Lower leg skin (tissue), 4 donors: ENCODE results near the gene TBXT. TPM values are rescaled to one million over a fixed set of nuclear protein-coding genes. Genes with fewer than 3 reads are reported as not detected.
"Not testable (repeated sequence)": the region's sequence is repeated elsewhere in the genome, so short reads cannot be mapped to it uniquely, and the experiment has no call there.

Experiments
- DNase-seq, 2 donors: peaks; one replicate each; pipeline ENCODE4 v3.0.0-alpha.2; 2019; ENCODE audit warnings: low spot score in 2 of 2
- H3K4me3 ChIP-seq: fragments of 200-600 bp; sonication (generic); 2 replicates; pipeline ENCODE4 v1.5.1; 2017; ENCODE audit warnings: mild to moderate bottlenecking, low read depth; ENCODE audit not compliant: poor library complexity, severe bottlenecking
- POLR2A ChIP-seq, 2 donors: fragments of 450-650 bp; IDR thresholded peaks; one replicate each; pipeline ENCODE4 v1.6.1; 2016 to 2017; ENCODE audit warnings: antibody characterized with exemption in 2 of 2, mild to moderate bottlenecking in 1 of 2, moderate library complexity in 1 of 2
- WGBS, 2 donors: methylation state at CpG; one replicate each; pipeline ENCODE4 v1.1.5; 2018; 5-methylcytosine and 5-hydroxymethylcytosine counted together
- intact Hi-C: fragments of 100-400 bp; cut with DNase I; formaldehyde crosslinking; loops from one replicate; pipeline ENCODE4 v1.15.0; 2023; ENCODE audit warnings: low total_unique reads
- total RNA-seq, 4 donors: library from RNA; depleted of rRNA; stranded (reverse); fragments of >200 nt; gene quantifications; one replicate each; pipeline ENCODE4 v1.1.0, GENCODE V29; 2016
- TF ChIP-seq, protein P1 (sequence below), 3 donors: fragments of 450-650 bp; IDR thresholded peaks; one replicate each; pipeline ENCODE4 v1.5.1; 2016; ENCODE audit warnings: antibody characterized with exemption in 3 of 3, mild to moderate bottlenecking in 3 of 3, moderate library complexity in 2 of 3

The TBXT gene
- total RNA-seq, 4 donors from 2014 or later, result not detected

DNA sequence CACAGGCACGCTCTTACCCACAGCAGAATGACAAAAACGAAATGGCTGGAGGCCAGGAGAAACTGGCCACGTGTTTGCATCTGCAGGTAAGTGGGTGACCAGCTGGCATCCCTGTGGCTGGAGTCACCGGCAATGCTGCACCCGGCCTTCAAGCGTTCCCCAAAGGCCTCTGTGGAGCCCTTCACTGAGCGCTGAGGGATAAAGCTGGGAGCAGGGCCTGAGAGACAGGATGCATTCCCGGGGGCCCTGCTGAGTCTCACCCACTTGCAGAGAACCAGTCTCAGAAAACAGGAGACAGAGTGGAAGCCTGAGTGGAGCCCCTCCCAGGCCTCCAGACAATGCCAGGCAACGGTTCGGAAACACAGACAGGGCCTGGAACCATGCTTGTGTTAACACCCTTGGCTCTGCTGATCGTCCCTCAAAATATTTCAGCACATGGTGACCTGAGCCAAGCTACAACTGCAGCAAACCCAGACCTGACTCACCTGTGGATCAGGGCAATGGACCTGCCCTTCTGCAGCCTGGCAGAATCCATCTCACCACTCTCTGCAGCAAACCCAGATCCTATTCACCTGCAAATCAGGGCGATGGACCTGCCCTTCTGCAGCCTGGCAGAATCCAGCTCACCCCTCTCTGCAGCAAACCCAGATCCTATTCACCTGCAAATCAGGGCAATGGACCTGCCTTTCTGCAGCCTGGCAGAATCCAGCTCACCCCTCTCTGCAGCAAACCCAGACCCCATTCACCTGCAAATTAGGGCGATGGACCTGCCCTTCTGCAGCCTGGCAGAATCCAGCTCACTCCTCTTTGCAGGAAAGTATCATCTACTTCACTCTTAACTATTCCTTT is 39.8 kb downstream of the TBXT start:
- intact Hi-C loops, result no loop called here
- H3K4me3 ChIP-seq, result no peak overlapping the region
- DNase-seq, result no peak
- no peak for TF ChIP-seq POLR2A (IDR thresholded peaks at IDR 0.05)
- TF ChIP-seq, protein P1, sequence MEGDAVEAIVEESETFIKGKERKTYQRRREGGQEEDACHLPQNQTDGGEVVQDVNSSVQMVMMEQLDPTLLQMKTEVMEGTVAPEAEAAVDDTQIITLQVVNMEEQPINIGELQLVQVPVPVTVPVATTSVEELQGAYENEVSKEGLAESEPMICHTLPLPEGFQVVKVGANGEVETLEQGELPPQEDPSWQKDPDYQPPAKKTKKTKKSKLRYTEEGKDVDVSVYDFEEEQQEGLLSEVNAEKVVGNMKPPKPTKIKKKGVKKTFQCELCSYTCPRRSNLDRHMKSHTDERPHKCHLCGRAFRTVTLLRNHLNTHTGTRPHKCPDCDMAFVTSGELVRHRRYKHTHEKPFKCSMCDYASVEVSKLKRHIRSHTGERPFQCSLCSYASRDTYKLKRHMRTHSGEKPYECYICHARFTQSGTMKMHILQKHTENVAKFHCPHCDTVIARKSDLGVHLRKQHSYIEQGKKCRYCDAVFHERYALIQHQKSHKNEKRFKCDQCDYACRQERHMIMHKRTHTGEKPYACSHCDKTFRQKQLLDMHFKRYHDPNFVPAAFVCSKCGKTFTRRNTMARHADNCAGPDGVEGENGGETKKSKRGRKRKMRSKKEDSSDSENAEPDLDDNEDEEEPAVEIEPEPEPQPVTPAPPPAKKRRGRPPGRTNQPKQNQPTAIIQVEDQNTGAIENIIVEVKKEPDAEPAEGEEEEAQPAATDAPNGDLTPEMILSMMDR (IDR thresholded peaks at IDR 0.05), result no peak
- 67 to 76% methylated on average over 13 of the region's 13 CpGs for WGBS, 2 donors

DNA sequence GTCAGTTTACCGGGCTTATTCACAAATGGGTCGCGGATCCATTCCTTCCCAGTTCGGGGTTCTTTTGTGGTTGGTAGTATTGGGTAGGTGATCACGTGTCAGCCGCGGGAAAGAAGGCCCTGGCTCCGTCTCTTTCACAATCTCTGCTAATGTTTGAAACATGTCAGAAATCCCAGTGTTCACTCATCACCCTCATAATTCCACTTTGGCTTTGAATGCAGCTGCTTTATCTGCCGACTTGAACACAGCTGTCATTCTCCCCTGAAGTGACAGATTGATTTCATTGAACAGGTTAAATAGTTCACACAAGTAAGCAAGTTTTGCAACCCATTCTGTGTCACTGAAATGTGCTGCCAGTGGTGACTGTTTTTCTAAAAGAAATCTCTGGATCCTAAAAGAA is 44.5 kb downstream of the TBXT start:
- intact Hi-C loops, DNase-seq, H3K4me3 ChIP-seq: not testable (repeated sequence)
- whole genome bisulfite sequencing, 2 donors, result 76 to 84% methylated on average over 9 of the region's 9 CpGs

DNA sequence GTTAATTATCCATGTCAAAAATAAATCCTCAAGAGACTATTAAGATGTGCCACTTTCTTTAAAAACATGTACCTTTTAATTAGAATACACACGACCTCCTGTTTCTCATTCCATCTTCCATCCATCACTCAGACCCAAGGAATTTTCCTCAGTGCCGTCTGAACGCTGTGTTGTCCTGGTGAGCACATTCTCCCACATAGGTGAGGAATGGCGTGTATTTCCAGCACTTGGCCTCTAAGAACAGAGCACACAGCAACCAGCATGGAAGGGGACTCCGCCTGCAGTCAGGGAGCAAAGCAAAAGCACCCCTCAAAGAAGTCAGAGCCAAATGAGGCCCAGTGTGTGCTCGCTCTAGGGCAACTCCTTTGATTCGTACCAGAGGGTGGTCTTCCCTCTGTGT is 45.9 kb downstream of the TBXT start:
- TF ChIP-seq, protein P1 (IDR thresholded peaks at IDR 0.05), result no peak
- no peak for TF ChIP-seq POLR2A (IDR thresholded peaks at IDR 0.05)
- intact Hi-C loops, result no loop called here
- no peak for DNase-seq
- no peak overlapping the region for H3K4me3 ChIP-seq
- whole genome bisulfite sequencing, 2 donors, result 63 to 68% methylated on average over 7 of the region's 7 CpGs

DNA sequence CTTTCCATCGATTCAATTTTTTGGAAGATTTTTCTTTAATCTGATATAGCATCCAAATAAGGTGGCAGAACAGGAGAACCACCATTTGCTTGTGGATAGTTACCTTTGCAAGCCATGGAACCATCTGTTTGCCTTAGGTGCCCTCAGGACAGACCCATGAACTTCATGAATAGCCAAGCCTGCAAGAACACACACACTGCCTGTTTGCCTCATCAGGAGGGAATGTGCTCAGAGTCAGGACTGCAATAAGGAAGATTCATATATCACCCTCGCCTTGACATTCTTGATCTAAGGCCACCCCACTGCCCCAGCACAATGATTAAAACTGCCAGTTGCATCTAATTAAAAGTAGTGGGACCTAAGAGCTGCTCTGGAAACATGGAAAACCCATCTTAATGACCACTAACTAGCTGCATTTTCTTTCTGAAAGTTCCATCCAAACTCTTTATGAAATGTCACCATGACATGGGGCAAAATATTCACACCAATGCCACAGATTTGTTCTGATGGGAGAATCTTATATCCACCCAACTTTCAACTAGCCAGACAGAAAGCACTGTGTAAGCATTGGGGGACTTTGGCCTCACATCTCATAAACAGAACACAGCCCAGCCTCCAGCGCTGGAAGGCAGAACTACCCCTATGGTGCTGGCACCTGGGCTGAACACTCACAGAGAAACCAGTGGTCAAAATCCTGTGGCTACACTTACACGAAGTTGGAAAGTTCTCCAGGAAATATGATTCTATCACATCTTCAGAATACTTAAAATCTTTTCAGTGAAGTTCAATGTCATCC is 48.3 kb downstream of the TBXT start:
- no peak for TF ChIP-seq POLR2A (IDR thresholded peaks at IDR 0.05)
- TF ChIP-seq, protein P1 (IDR thresholded peaks at IDR 0.05), result no peak
- no peak overlapping the region for H3K4me3 ChIP-seq
- intact Hi-C loops, result no loop called here
- 78 to 82% methylated on average over 4 of the region's 4 CpGs for WGBS, 2 donors
- DNase-seq, result no peak

DNA sequence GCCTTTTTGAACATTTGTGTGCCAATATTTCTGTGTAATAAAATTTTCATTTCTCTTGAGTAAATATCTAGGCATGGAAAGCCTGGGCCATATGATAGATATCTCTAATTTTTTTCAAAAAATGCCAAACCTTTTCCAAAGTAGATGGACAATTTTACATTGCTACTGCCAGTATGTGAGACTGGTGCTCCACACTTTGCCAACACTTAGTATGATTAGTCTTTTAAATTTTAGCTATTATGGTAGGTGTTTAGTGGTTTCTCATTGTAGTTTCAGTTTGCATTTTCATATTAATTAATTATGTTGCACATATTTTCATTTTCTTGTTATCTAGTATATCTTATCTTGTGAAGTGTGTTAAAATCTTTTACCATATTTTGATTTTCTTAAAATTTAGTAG is 52.0 kb downstream of the TBXT start:
- intact Hi-C loops, result no loop called here
- TF ChIP-seq, protein P1 (IDR thresholded peaks at IDR 0.05), result no peak
- TF ChIP-seq POLR2A (IDR thresholded peaks at IDR 0.05), result no peak
- no peak for DNase-seq
- H3K4me3 ChIP-seq, result no peak overlapping the region

DNA sequence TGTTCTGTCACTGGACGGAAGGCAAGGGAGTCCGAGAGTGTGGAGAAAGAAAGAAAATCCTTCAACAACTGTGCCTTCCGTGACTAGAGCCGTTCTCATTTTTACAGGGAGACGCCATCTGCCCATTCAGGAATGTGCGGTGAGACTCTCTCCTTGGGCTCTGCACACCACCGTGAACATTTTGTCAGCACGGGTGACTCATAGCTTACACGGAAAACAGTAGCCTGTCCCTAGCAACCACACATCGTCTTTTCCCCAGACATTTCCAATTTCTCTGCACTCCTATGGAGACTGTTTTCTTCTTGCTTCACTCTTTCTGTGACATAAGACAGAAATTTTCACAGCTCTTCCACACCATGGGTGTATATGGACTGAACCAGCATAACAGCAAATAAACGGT is 55.1 kb downstream of the TBXT start:
- intact Hi-C loops, result no loop called here
- no peak for TF ChIP-seq POLR2A (IDR thresholded peaks at IDR 0.05)
- TF ChIP-seq, protein P1 (IDR thresholded peaks at IDR 0.05), result no peak
- DNase-seq, result no peak
- WGBS, 2 donors, result 60 to 61% methylated on average over 11 of the region's 11 CpGs
- H3K4me3 ChIP-seq, result no peak overlapping the region
